ENCODE measurements around the gene MAOA. TPM values are rescaled to one million over a fixed set of nuclear protein-coding genes. Genes with fewer than 3 reads are reported as not detected.
"Not testable (repeated sequence)": the region's sequence is repeated elsewhere in the genome, so short reads cannot be mapped to it uniquely, and the experiment has no call there.

The MAOA gene
- 102 TPM for total RNA-seq
- long read RNA-seq, full-length matches to known transcripts, result 75 of 81 reads
- long read RNA-seq, partial matches to known transcripts, result 4 of 81 reads
- long read RNA-seq, other reads (novel, unspliced or antisense), result 2 of 81 reads

- intact Hi-C loops (cut with DNase I), result loop anchor here (5.0 kb wide), 1 partner anchor 94 kb away; no protein-coding TSS in a partner anchor
- ATAC-seq (peak; percentile 73), DNase-seq (ENCODE audit: missing footprints) (peak; percentile 90)
These were observed at the start of gene MAOA for GRCh38 chrX:43656005-43656494. Gene MAOA, plus strand, starts transcription at chrX:43656299. Its CDS starts 43 bp downstream, at chrX:43656342.

DNA sequence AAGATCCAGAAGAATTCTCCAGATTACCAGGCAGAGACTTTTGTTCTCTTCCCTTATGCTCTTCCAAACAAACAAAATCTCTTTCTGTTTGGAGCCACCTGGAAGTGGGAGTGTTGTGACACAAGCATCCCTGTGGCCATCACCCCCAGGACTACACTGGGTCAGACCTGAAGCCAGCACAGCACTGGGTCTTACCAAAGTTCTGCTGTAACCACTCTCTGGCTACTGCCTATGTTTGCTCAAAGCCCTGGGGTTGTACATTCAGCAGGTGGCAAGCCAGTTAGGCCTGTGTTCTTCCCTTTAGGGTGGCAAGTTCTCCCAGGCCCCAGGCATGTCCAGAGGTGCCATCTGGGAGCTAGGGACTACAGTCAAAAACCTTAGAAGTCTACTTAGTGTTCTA lies 43.7 kb upstream of the MAOA start:
- intact Hi-C loops (cut with DNase I), result no loop called here
- ATAC-seq, result no peak
- DNase-seq (ENCODE audit: missing footprints), result no peak

DNA sequence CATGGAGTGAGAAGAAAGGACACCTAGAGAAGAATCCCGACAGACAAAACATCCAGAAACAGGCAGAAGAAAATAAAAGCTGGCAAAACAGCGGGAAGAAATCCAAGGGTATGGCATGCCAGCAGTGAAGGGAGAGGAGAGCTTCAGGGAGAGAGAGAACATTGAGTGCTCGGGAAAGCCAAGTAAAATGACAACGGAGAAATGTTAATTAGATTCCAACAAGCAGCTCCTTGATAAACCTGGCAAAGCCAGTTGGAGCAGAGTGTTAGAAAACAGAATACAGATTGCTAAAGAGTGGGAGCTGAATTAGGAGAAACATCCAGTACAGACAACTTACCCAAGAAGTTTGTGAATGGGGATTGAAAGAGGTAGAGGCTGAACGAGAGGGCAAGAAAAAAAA lies 40.4 kb upstream of the MAOA start:
- DNase-seq (ENCODE audit: missing footprints), result no peak
- intact Hi-C loops (cut with DNase I), result loop anchor here (2.0 kb wide), 1 partner anchor 39 kb away; no protein-coding TSS in a partner anchor
- ATAC-seq, result peak; percentile 65

GRCh38 chrX:43618366-43619205 lies 37.5 kb upstream of the MAOA start:
- ATAC-seq (no peak), DNase-seq (ENCODE audit: missing footprints) (no peak)

DNA sequence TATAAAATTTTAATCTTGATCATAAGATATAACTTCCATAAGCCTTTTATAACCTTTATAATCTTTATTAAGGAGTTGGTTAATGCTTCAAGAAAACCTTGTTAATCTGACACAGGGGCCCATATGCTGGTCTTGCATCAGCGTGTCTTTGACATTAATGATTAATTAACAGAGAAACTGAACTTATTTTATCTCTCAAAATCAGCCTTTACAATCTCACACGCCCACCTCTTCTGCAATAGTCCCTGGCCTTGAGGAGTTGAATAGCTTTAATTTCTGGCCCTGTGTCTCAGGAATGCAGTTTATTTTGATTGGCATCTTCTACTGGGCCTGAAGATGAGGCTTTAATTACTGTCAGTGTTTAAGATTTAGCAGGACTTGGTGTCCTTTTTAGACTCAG lies 36.2 kb upstream of the MAOA start:
- intact Hi-C loops (cut with DNase I); DNase-seq (ENCODE audit: missing footprints); ATAC-seq: not testable (repeated sequence)

More at GRCh38 chrX:43618366-43619205, 37.5 kb upstream of the MAOA start:
- intact Hi-C loops (cut with DNase I), result no loop called here

DNA sequence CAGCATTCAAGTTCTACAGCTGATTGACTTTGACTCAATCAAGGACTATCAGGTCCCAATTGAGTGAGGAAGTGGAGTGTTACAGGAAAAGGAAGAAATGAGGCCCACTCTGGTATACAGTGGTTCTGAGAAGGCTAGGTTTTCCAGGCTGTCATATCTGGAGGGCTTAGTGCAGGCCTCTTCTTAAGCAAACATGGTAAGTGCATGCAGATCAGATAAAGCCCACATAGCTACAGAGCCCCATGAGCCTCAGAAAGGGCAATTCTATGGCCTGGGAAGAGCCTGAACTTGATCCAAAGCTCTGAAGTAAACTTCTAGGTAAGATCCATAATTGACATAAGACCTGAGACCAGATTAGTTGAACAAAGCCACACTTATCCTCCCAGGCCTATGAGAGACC lies 29.0 kb upstream of the MAOA start:
- no peak for DNase-seq (ENCODE audit: missing footprints)
- intact Hi-C loops (cut with DNase I), result no loop called here
- no peak for ATAC-seq

- ATAC-seq (no peak), DNase-seq (ENCODE audit: missing footprints) (no peak)
- intact Hi-C loops (cut with DNase I), result no loop called here
These were observed 28.4 kb upstream of the MAOA start for GRCh38 chrX:43627669-43628068.

- ATAC-seq (no peak), DNase-seq (ENCODE audit: missing footprints) (no peak)
- intact Hi-C loops (cut with DNase I), result no loop called here
These were observed 26.9 kb upstream of the MAOA start for GRCh38 chrX:43629229-43629628.

GRCh38 chrX:43631841-43632240 lies 24.3 kb upstream of the MAOA start:
- ATAC-seq, result no peak
- intact Hi-C loops (cut with DNase I), result no loop called here
- no peak for DNase-seq (ENCODE audit: missing footprints)

DNA sequence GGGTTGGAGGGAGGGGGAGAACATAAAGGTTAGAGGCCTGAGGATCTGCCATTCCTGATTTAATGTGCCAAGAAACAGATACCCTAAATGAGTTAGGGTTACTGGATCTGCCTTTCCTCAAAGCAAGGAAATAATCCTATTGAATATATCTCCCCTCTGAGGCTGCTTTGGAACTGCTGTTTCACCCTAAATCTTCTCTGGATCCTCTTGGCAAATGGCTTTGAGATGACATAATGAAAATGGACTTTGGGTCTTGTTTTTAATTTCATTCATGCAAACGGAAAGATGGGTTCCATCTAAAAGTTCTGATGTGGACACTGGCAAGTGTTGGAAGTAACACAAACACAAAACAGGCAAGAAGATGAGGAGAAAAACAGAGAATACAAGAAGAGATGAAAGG lies 23.0 kb upstream of the MAOA start:
- ATAC-seq (no peak), DNase-seq (ENCODE audit: missing footprints) (no peak)
- intact Hi-C loops (cut with DNase I), result no loop called here

DNA sequence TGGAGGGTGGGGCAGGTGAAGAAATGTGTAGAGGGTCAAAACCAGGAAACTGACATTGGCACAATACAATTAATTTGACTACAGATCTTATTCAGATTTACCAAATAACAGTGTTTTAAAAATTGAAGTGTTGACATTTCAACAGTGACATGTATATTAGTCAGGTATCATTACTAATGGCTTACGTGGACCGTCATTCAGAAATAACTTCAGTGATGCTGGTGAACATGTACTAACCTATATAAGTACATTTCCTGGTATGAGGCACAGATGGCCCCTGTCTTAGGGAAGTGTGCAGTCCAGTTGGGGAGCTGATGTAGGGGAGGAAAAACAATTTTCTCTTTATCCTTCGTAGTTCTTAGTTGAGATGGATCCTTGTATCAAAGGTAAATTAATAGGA lies 22.3 kb upstream of the MAOA start:
- ATAC-seq, result no peak
- no peak for DNase-seq (ENCODE audit: missing footprints)
- intact Hi-C loops (cut with DNase I), result no loop called here

- DNase-seq (ENCODE audit: missing footprints) (no peak), ATAC-seq (no peak)
- intact Hi-C loops (cut with DNase I), result no loop called here
These were observed 15.6 kb upstream of the MAOA start for GRCh38 chrX:43640482-43640881.

DNA sequence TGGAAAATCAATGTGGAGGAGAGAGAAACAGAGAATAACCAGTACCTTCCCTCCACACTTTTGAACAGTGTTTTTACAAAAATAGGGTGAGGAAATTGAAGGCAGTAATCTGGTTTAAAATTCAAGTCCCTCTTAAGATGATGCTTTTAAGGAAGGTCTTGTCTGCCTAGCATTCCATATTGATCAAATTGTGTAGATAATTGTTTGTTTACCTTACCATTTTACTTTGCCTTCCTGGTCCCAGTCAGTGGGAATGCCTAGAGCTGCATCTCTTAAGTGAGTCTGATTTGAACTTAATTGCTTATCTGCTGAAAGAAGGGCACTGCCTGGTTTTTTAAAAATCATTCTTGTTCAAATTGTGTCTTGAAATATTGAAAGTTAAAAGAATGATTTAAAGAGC lies 14.4 kb upstream of the MAOA start:
- intact Hi-C loops (cut with DNase I), result no loop called here
- no peak for ATAC-seq
- no peak for DNase-seq (ENCODE audit: missing footprints)

GRCh38 chrX:43643201-43643600 lies 12.9 kb upstream of the MAOA start:
- ATAC-seq, result no peak
- intact Hi-C loops (cut with DNase I), result no loop called here
- DNase-seq (ENCODE audit: missing footprints), result no peak

DNA sequence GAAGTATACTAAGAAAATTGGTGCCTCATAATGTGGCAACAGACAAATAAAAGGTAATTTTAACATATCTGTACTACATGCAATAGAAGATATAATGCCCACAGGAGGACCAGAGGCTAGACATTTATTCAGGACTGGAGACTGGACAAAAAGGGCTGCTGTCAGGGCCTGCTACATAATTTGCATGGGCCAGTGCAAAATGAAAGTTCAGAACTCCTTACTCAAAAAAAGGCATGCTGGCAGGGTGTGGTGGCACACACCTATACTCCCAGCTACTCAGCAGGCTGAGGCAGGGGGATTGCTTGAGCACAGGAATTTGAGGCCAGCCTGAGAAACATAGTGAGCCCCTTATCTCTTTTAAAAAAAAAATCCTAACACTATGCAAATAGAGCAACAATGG lies 12.4 kb upstream of the MAOA start:
- no peak for ATAC-seq
- DNase-seq (ENCODE audit: missing footprints), result no peak
- intact Hi-C loops (cut with DNase I), result no loop called here

DNA sequence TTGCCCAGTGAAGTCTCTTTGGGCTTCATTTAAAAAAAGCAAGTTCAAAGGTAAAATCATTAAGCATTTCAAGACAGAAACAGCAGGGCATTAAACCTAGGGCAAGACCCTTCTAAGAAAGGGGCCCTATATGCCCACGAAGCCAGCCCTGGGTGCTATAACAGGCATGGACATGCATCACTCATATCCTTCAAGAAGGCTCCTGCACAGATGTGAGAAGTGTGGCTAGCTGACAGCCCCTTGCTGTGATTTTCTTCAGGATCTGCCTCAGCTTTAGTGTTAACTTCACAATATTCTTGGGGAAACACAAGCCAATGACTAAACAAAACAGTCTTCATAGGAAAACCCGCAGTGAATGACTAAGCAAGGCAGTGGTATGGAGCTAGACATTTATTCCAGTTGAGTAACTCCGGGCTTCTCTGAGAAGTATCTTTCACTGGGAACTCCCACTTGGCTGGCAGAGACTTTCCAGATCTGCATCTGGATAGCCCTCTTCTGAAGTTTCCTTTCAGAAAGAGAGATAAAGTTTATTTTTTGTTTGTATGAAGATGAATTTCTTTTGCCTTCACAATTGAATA lies 11.9 kb upstream of the MAOA start:
- DNase-seq (ENCODE audit: missing footprints) (no peak), ATAC-seq (no peak)
- intact Hi-C loops (cut with DNase I), result no loop called here

GRCh38 chrX:43646800-43647199 lies 9.3 kb upstream of the MAOA start:
- intact Hi-C loops (cut with DNase I), result loop anchor here (5.0 kb wide), 1 partner anchor 79 kb away; no protein-coding TSS in a partner anchor
- ATAC-seq, result no peak
- DNase-seq (ENCODE audit: missing footprints), result no peak

GRCh38 chrX:43654431-43655150 lies 1.5 kb upstream of the MAOA start:
- peak; percentile 97 for DNase-seq (ENCODE audit: missing footprints)
- ATAC-seq, result peak; percentile 97
- intact Hi-C loops (cut with DNase I), result loop anchor here (2.0 to 5.0 kb wide), 4 partner anchors 38 to 92 kb away; no protein-coding TSS in a partner anchor
